SU-DHL-6 (cell line): ENCODE measurements around the gene MED15.

Experiments used
- EZH2phosphoT487 ChIP-seq: fragments of 200-600 bp; sonication (generic), shearing (Covaris generic); conservative IDR thresholded peaks from 2 replicates; pipeline ENCODE4 v1.6.1; 2018; ENCODE audit warnings: mild to moderate bottlenecking, antibody characterized with exemption, low read length, moderate library complexity, mixed read lengths
- TF ChIP-seq, protein P1 (sequence below): fragments of 200-600 bp; sonication (generic); IDR thresholded peaks from one replicate; pipeline ENCODE4 v1.5.1; 2017; ENCODE audit warnings: antibody characterized with exemption, mild to moderate bottlenecking, low read length, moderate library complexity; ENCODE audit not compliant: insufficient read depth, poor library complexity, severe bottlenecking

DNA sequence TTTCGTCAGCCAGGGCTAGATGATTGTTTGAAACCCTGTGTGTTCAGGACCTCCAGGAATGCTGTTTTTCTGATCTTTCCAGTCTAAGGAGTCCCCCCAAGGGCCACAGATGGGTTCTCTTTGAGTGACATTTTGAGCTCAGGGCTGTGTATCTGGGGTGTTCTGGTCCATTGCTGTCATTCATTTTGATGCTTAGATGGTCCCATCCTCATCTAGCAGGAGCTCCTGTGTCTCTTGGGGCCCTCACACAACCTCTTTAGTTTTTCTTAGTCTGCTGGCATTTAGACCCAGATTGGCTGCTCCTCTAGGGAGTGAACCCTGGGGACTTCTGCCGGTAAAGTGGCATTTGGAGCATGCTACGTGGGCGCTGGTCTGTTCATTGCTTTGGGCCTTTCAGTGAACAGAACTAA is 39.1 kb downstream of the MED15 start:
- TF ChIP-seq, protein P1, sequence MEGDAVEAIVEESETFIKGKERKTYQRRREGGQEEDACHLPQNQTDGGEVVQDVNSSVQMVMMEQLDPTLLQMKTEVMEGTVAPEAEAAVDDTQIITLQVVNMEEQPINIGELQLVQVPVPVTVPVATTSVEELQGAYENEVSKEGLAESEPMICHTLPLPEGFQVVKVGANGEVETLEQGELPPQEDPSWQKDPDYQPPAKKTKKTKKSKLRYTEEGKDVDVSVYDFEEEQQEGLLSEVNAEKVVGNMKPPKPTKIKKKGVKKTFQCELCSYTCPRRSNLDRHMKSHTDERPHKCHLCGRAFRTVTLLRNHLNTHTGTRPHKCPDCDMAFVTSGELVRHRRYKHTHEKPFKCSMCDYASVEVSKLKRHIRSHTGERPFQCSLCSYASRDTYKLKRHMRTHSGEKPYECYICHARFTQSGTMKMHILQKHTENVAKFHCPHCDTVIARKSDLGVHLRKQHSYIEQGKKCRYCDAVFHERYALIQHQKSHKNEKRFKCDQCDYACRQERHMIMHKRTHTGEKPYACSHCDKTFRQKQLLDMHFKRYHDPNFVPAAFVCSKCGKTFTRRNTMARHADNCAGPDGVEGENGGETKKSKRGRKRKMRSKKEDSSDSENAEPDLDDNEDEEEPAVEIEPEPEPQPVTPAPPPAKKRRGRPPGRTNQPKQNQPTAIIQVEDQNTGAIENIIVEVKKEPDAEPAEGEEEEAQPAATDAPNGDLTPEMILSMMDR: no peak
- no peak for TF ChIP-seq EZH2phosphoT487
